HEK293T (cell line): ENCODE data around the gene ARHGAP9.
"Not testable (repeated sequence)": the region's sequence is repeated elsewhere in the genome, so short reads cannot be mapped to it uniquely, and the experiment has no call there.

ENCODE experiments used
- CTCF ChIA-PET: fragments of 350-600 bp; formaldehyde crosslinking; extraction: SDS; loops from one replicate; lab custom pipeline; 2021; ENCODE audit warnings: antibody characterized with exemption, inconsistent platforms; lab: Yijun Ruan, JAX
- POLR2A ChIA-PET: fragments of 350-600 bp; formaldehyde crosslinking; extraction: SDS; loops from one replicate; lab custom pipeline; 2020; ENCODE audit warnings: antibody characterized with exemption, inconsistent platforms; lab: Yijun Ruan, JAX
- DNase-seq: peaks from one replicate; pipeline ENCODE4 v3.0.0; 2012; ENCODE audit warnings: mixed read lengths; ENCODE audit errors: extremely low spot score
- ARNT ChIP-seq: fragments of 450-650 bp; IDR thresholded peaks from 2 replicates; pipeline ENCODE4 v1.6.1; 2017; ENCODE audit warnings: mild to moderate bottlenecking
- BHLHE40 ChIP-seq: fragments of 450-650 bp; IDR thresholded peaks from 2 replicates; pipeline ENCODE4 v1.6.1; 2016; ENCODE audit warnings: mild to moderate bottlenecking, moderate library complexity, borderline replicate concordance
- CTBP1 ChIP-seq: fragments of 450-650 bp; IDR thresholded peaks from 2 replicates; pipeline ENCODE4 v1.6.1; 2016; ENCODE audit warnings: borderline replicate concordance
- ELF4 ChIP-seq: fragments of 450-650 bp; IDR thresholded peaks from 2 replicates; pipeline ENCODE4 v1.6.1; 2017; ENCODE audit warnings: antibody characterized with exemption
- FOXA1 ChIP-seq: fragments of 450-650 bp; IDR thresholded peaks from 2 replicates; pipeline ENCODE4 v1.6.1; 2016; ENCODE audit warnings: mild to moderate bottlenecking
- FOXK2 ChIP-seq: fragments of 450-650 bp; IDR thresholded peaks from 2 replicates; pipeline ENCODE4 v1.6.1; 2016; ENCODE audit warnings: mild to moderate bottlenecking
- FOXM1 ChIP-seq: fragments of 450-650 bp; IDR thresholded peaks from 2 replicates; pipeline ENCODE4 v1.6.1; 2017; ENCODE audit warnings: mild to moderate bottlenecking, borderline replicate concordance
- HDGF ChIP-seq: fragments of 450-650 bp; IDR thresholded peaks from 2 replicates; pipeline ENCODE4 v1.6.1; 2017; ENCODE audit warnings: antibody characterized with exemption, borderline replicate concordance
- L3MBTL2 ChIP-seq: fragments of 450-650 bp; conservative IDR thresholded peaks from 2 replicates; pipeline ENCODE4 v1.6.1; 2016; ENCODE audit warnings: mild to moderate bottlenecking
- LEF1 ChIP-seq: fragments of 450-650 bp; IDR thresholded peaks from 2 replicates; pipeline ENCODE4 v1.6.1; 2017; ENCODE audit warnings: mild to moderate bottlenecking, borderline replicate concordance
- NFRKB ChIP-seq: fragments of 450-650 bp; IDR thresholded peaks from 2 replicates; pipeline ENCODE4 v1.6.1; 2016; ENCODE audit warnings: mild to moderate bottlenecking, moderate library complexity
- SP1 ChIP-seq: fragments of 450-650 bp; IDR thresholded peaks from 2 replicates; pipeline ENCODE4 v1.6.1; 2017
- SUZ12 ChIP-seq: fragments of 450-650 bp; IDR thresholded peaks from 2 replicates; pipeline ENCODE4 v1.6.1; 2016; ENCODE audit warnings: mild to moderate bottlenecking
- TARDBP ChIP-seq: fragments of 450-650 bp; IDR thresholded peaks from 2 replicates; pipeline ENCODE4 v1.6.1; 2016
- ZNF384 ChIP-seq: fragments of 450-650 bp; IDR thresholded peaks from 2 replicates; pipeline ENCODE4 v1.6.1; 2016
- TF ChIP-seq, protein P1 (sequence below): fragments of 450-650 bp; IDR thresholded peaks from 2 replicates; pipeline ENCODE4 v1.6.1; 2016

The ARHGAP9 gene

GRCh38 chr12:57449375-57449774, 30.3 kb downstream of the ARHGAP9 start:
- CTCF ChIA-PET = no interaction called here
- TF ChIP-seq SP1 (no peak), FOXK2 (no peak), FOXM1 (no peak), SUZ12 (no peak), ZNF384 (no peak), CTBP1 (no peak), BHLHE40 (no peak), HDGF (no peak), ARNT (no peak), ELF4 (no peak), L3MBTL2 (no peak), NFRKB (no peak), FOXA1 (no peak), TARDBP (no peak)
- POLR2A ChIA-PET = no interaction called here
- no peak for DNase-seq

DNA sequence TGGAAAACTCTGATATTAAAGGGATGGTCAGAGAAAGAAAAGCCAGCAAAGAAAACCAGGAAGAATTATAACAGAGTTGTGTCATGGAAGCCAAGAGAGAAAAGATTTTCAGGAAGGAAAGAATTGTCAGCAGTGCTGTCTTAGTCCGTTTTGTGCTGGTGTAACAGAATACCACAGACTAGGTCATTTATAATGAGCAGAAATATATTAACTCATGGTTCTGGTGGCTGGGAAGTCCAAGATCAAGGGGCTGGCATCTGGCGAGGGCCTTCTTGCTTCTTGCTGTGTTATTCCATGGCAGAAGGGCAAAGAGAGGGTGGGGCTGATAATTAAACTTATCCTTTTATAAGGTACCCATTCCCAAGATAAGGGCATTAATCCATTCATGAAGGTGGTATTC, 31.0 kb downstream of the ARHGAP9 start:
- TF ChIP-seq SUZ12 (no peak), FOXA1 (no peak), ELF4 (no peak), ARNT (no peak), SP1 (no peak), HDGF (no peak), FOXM1 (no peak)
- ChIA-PET POLR2A (no interaction called here), CTCF (no interaction called here)
- no peak for DNase-seq

DNA sequence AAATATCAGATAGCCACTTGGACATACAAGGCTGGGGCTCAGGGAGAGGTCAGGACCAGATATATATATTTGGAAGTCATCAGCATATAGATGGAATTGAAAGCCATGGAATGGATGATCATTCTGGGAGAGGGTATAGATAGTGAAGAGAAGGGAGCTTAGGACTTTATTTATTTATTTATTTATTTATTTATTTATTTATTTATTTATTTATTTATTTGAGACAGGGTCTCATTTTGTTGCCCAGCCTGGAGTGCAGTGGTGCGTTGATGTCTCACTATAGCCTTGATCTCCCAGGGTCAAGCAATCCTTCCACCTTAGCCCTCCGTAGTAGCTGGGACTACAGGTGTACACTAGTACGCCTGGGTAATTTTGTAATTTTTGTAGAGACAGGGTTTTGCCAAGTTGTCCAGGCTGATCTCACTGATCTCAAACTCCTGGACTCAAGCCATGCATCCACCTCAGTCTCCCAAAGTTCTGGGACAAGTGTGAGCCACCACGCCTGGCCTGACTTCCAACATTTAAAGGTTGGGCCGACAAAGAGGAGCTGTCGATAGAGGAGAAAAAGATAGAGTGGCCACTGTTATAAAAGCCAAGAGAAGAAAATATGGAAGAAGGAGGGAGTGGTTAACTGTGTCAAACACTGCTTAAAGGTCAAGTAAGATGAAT, 33.2 kb downstream of the ARHGAP9 start:
- ChIA-PET POLR2A (interaction anchor here (2.7 kb wide), 1 partner anchor 9 kb away, joined by 8 read pairs; the partner anchor contains the start of gene INHBE), CTCF (interaction anchor here (0.5 kb wide), 1 partner anchor 31 kb away, joined by 3 read pairs; no protein-coding TSS in a partner anchor)
- TF ChIP-seq L3MBTL2 = no peak
- TF ChIP-seq, protein P1, sequence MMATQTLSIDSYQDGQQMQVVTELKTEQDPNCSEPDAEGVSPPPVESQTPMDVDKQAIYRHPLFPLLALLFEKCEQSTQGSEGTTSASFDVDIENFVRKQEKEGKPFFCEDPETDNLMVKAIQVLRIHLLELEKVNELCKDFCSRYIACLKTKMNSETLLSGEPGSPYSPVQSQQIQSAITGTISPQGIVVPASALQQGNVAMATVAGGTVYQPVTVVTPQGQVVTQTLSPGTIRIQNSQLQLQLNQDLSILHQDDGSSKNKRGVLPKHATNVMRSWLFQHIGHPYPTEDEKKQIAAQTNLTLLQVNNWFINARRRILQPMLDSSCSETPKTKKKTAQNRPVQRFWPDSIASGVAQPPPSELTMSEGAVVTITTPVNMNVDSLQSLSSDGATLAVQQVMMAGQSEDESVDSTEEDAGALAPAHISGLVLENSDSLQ = no peak
- TF ChIP-seq ZNF384 = no peak
- no peak for TF ChIP-seq LEF1
- no peak for TF ChIP-seq FOXM1
- no peak for TF ChIP-seq FOXA1
- TF ChIP-seq CTBP1 = no peak
- no peak for TF ChIP-seq SP1
- no peak for TF ChIP-seq FOXK2
- TF ChIP-seq NFRKB = no peak
- TF ChIP-seq TARDBP = no peak
- no peak for TF ChIP-seq HDGF
- no peak for TF ChIP-seq ARNT
- DNase-seq = no peak

GRCh38 chr12:57444744-57445143, 34.9 kb downstream of the ARHGAP9 start:
- DNase-seq = no peak
- ChIA-PET CTCF (interaction anchor here (0.6 to 1.3 kb wide), 4 partner anchors 8 to 332 kb away, joined by 3 to 4 read pairs (median 3); no protein-coding TSS in a partner anchor), POLR2A (interaction anchor here (0.7 to 0.8 kb wide), 2 partner anchors 9 to 15 kb away, joined by 3 to 4 read pairs; no protein-coding TSS in a partner anchor)
- no peak for TF ChIP-seq L3MBTL2
- no peak for TF ChIP-seq TARDBP
- TF ChIP-seq CTBP1 = no peak
- no peak for TF ChIP-seq LEF1

- CTCF ChIA-PET = interaction anchor here (0.6 to 1.3 kb wide), 4 partner anchors 9 to 332 kb away, joined by 3 to 4 read pairs (median 3); no protein-coding TSS in a partner anchor
- DNase-seq, POLR2A ChIA-PET: not testable (repeated sequence)
These were observed 35.3 kb downstream of the ARHGAP9 start for GRCh38 chr12:57444337-57444736.

DNA sequence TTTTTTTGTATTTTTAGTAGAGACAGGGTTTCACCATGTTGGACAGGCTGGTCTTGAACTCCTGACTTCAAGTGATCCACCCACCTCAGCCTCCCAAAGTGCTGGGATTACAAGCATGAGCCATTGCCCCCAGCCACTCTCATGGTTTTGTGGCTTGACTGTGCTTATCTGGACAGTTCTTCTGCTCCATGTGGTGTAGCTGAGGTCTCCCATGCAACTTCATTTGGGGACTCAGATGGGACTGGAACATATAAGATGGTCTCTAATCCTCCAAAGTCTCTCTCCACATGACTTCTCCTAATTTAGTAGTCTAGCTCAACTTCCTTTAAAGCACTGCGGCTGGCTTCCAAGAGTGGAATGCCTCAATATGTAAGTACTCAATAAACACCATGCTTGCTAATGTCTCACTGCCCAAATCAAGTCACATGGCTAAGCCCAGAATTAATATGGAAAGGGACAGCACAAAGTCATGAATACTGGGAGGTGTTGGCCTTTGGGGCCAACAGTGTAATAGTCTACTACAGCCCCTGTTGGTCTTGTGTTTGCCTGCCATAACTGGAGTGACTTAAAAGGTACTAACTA, 37.7 kb downstream of the ARHGAP9 start:
- POLR2A ChIA-PET = no interaction called here
- TF ChIP-seq NFRKB = no peak
- no peak for TF ChIP-seq SUZ12
- no peak for TF ChIP-seq ARNT
- no peak for TF ChIP-seq TARDBP
- TF ChIP-seq FOXM1 = no peak
- TF ChIP-seq BHLHE40 = no peak
- TF ChIP-seq L3MBTL2 = no peak
- no peak for TF ChIP-seq CTBP1
- TF ChIP-seq, protein P1 = no peak
- TF ChIP-seq ELF4 = no peak
- TF ChIP-seq LEF1 = no peak
- TF ChIP-seq HDGF = no peak
- no peak for TF ChIP-seq FOXK2
- no peak for TF ChIP-seq SP1
- TF ChIP-seq ZNF384 = no peak
- CTCF ChIA-PET = no interaction called here
- no peak for DNase-seq

- CTCF ChIA-PET, POLR2A ChIA-PET, DNase-seq: not testable (repeated sequence)
These were observed 38.3 kb downstream of the ARHGAP9 start for GRCh38 chr12:57441393-57441792.
